Measurements from ENCODE around the gene CFDP1.

Gene CFDP1

DNA sequence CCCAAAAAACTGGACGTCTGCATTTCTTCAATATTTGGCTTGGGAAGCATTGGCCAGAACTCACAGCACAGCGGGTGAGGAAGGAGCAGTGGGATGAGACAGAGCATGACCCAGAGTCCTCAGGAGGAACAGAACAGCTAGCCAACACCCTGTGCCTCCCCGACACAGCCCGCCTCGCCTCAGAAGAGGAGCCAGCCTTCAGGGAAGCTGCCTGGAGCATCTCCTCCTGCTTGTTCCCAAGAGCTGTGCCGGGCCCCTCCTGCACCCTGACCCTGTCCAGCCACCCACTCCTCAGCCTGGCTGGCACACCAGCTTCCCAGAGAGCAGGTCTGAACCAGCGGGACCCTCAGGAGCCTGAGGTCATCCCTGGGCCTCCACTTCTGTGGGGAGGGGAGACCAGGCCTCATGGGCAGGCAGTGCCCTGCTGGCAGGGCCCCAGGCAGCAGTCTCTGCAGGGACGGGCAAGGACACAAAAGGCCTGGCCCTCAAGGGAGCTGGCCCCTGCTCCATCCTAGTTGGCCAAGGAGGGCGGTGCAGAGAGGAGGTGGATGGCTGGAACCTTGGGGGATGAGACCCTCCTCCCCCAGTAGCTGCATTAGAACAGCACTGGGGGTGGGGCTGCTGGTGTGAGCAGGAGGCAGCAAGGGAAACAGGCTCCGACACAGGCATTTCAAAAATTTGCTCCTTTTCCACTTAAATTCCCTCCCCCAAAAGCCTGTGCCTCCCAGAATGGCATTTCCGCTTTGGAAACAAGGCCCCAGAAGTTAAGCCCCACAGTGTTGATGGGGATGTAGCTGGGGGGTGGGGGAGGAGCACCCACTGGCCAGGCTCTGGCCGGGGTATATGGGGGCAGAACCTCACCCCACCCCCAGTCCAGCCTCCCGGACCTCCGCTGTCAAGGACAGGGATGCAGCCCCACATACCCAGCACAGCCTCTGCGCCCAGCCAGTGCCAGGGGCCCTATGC, 180.1 kb downstream of the CFDP1 start:
- no peak for DNase-seq (ENCODE audit: low read depth)
- TF ChIP-seq, protein P1, sequence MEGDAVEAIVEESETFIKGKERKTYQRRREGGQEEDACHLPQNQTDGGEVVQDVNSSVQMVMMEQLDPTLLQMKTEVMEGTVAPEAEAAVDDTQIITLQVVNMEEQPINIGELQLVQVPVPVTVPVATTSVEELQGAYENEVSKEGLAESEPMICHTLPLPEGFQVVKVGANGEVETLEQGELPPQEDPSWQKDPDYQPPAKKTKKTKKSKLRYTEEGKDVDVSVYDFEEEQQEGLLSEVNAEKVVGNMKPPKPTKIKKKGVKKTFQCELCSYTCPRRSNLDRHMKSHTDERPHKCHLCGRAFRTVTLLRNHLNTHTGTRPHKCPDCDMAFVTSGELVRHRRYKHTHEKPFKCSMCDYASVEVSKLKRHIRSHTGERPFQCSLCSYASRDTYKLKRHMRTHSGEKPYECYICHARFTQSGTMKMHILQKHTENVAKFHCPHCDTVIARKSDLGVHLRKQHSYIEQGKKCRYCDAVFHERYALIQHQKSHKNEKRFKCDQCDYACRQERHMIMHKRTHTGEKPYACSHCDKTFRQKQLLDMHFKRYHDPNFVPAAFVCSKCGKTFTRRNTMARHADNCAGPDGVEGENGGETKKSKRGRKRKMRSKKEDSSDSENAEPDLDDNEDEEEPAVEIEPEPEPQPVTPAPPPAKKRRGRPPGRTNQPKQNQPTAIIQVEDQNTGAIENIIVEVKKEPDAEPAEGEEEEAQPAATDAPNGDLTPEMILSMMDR (IDR thresholded peaks at IDR 0.05; ENCODE audit: insufficient read depth, low read depth, low read length, missing control alignments) = no peak
- H3K4me3 ChIP-seq (ENCODE audit: low read depth, low read length) = no peak overlapping the region

DNA sequence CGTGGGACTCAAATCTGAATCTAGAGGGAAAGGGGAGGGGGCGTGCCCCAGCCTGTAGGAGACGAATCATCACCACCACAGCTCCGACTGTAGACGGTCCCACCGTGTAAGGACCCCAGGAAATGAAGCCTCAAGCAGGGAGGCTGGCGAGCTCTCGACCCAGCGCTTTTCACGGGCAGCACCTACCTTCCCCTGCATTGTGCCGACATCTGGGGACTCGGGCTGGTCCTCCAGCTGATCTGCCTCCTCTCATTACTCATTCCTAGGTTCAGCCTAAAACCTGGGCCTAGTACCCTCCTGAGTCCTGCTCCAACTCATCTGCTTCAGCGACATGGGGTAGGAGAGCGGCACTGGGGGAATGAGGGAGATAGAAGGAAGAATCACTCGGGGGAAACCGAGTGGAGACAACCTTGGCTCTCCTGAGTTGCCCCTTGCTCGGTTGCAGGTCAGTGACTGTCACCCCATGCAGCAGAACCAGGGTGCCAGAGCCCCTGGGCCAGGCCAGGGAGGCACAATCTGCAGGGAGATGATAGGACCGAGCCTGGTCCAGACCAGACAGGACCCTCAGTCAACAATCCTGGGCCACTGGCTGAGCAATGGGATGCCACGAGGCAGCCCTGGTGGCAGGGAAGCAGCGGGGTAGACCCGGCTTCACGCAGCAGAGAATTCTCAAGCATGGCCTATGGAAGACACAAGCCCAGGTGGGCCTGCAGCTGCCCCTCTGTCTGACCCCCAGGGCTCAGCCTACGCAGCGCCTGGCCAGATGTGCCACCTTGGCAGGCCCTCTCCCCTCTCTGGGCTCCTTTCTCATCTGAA, 181.0 kb downstream of the CFDP1 start:
- peak overlapping the region; percentile 25 for H3K4me3 ChIP-seq (ENCODE audit: low read depth, low read length)
- TF ChIP-seq, protein P1 (IDR thresholded peaks at IDR 0.05; ENCODE audit: insufficient read depth, low read depth, low read length, missing control alignments) = no peak
- DNase-seq (ENCODE audit: low read depth) = no peak

DNA sequence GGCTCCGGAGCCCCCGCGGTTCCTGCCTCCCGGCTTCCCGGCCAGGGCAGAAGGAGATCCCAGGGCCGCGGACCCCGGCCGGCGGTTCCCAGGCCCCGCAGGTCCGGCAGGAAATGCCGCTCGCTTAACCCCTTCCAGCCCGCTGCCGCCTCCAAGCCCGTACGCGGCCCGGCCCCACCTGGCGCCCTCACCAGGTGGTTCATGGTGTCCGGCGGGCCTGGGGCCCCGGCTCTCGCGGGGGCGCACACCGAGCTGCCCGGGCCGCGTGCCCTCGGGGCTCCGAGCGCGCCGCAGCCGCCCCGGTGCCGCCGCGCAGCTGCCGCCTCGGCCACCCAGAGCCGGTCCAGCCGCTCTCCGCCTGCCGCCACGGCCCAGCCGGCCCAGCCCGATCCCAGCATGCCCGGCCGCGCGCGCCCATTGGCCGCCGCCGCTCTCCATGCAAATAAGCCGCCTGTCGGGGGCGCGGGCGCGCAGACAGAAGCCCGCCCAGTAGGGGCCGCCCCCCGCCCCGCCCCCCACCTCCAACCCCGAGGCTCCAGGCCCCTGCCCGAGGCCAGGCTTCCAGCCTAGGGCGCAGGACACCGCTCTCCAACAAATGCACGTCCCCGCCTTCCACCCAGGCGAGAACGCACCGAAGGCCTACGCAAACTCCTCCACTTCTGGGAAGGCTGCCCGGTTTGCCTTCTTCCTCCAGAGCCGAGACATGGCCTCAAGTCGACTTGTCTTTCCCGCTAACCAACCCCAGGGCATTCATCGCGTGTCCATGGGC, 181.8 kb downstream of the CFDP1 start, which contains the start of gene BCAR1:
TSS of gene BCAR1 (minus strand) at position 345 of the 769 bp plus-strand sequence. CDS start at position 203, 142 bp downstream.
- peak; percentile 83 for DNase-seq (ENCODE audit: low read depth)
- H3K4me3 ChIP-seq (ENCODE audit: low read depth, low read length) = peak within 1 kb of the TSS; percentile 60
- TF ChIP-seq, protein P1 (IDR thresholded peaks at IDR 0.05; ENCODE audit: insufficient read depth, low read depth, low read length, missing control alignments) = peak; percentile 6

DNA sequence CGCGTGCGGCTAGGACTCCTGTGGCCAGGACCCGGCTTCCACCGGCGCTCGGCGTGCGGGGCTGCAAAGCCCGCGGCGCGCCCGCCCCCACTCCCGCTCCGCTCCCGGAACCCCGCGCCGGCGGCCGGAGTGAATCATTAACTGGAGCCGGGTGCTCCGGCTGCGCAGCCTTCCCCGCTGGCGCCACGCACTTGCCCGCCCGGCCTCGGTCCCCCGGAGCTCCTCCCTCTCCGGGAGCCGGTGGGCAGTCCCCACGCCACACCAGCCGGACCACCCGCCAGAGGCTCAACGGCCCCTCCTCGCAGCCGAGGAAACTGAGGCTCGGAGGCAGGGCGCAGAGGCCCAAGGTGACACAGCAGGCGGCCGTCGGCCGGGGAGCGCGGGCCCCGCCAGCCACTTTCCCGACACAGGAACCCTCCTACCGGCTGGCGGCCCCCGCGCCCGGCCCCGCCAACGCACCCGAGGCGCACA, 182.5 kb downstream of the CFDP1 start:
- TF ChIP-seq, protein P1 (IDR thresholded peaks at IDR 0.05; ENCODE audit: insufficient read depth, low read depth, low read length, missing control alignments) = no peak
- DNase-seq (ENCODE audit: low read depth) = no peak
- peak overlapping the region; percentile 60 for H3K4me3 ChIP-seq (ENCODE audit: low read depth, low read length)

DNA sequence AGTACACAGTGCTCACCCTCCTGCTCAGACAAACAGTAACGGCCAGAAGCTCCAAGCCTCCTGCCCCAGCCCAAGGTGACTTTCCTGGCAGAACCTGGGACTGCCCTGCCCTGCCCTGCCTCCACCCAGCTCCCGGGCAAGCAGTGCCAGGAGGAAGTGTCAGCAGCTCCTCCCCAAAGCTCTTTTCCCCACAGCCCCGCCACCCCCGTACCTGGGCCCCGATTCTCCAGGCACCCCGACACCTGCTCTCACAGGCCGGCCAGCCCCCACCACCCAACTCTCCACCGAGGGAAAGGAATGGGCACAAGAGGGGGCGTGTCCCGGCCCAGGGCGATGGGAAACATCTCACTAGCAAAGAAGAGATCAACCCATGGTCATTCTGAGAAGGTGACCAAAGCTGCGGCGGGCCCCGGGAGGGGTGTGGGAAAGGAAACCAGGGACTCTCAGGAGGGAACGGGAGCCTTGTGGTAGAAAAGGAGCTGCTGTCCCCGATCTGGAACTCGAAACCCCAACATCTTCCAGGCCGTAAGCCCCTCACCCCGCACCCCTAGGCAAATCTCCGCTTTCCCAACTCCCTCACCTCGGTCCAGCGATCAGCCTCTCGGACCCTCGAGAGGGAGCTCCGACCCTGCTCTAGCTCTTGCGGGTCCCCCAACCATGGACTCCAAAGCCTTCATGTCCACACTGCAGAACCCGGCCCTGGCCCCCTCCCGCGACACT, 183.1 kb downstream of the CFDP1 start:
- H3K4me3 ChIP-seq (ENCODE audit: low read depth, low read length) = peak overlapping the region; percentile 60
- DNase-seq (ENCODE audit: low read depth) = no peak
- TF ChIP-seq, protein P1 (IDR thresholded peaks at IDR 0.05; ENCODE audit: insufficient read depth, low read depth, low read length, missing control alignments) = no peak
